NCI-H2227 treated with DMSO at 0.1 percent for 48 hours (cell line): ENCODE data around the gene TRAPPC5.

Experiments
- DNase-seq: peaks from one replicate; lab custom pipeline; 2025; lab: John Stamatoyannopoulos, UW

The TRAPPC5 gene

DNA sequence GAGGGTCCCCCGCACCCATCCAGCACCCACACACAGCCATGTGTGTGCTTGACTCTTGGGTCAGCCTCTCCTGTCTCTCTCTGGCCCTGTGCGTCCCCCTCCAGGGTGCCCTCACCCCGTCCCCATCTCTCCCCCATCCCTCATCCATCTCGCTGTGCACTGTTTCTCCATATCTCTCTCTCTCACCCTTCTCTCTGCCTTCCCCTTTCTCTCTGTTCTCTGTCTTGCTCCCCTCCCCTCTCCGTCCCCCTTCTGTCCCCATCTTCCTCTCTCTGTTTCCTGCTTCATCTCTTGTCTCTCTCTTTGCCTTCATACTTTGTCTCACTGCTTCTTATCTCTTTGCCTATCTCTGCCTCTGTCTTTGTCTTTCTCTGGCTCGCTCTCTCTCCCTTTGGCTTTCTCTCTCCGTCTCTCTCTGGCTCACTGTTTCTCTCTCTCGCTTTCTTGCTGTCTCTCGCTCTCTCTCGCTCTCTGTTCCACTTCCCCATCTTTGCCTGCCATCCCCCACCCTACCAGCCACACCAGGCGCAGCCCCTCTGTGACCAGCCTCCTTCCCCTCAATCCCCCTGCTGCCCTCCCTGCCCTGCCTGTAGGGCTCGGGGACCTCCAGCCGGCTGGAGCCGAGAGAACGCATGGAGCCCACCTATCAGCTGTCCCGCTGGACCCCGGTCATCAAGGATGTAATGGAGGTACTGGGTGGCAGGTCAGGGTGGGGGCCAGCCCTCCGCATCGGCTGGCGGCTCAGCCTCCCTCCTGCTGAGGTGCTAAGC, 34.8 kb upstream of the TRAPPC5 start:
- DNase-seq: no peak

DNA sequence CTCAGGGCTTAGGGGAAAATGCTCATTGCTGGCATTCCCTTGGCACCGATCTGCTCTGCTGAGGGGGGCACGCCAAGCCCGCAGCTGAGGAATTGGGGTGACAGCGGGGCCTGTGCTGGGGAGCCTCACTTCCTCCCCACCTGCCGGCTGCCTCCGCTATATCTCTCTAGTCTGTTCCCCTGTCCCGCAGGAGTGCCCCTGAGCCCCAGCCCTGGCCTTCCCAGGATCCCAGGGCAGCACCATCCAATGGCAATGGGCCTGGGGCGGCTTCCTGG, 34.3 kb upstream of the TRAPPC5 start:
- no peak for DNase-seq

DNA sequence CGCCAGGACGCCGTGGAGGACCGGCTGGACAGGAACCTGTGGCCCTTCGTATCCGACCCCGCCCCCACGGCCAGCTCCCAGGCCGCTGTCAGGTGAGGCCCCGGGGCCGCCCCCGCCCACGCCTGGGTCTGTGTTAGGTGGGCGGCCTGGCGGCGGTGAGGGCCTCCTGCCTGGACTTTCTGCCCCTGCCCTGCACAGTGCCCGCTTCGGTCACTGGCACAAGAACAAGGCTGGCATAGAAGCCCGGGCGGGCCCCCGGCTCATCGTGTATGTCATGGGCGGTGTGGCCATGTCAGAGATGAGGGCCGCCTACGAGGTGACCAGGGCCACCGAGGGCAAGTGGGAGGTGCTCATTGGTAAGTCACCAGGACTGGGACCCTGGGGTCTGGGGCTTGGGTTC, 33.5 kb upstream of the TRAPPC5 start:
- no peak for DNase-seq

DNA sequence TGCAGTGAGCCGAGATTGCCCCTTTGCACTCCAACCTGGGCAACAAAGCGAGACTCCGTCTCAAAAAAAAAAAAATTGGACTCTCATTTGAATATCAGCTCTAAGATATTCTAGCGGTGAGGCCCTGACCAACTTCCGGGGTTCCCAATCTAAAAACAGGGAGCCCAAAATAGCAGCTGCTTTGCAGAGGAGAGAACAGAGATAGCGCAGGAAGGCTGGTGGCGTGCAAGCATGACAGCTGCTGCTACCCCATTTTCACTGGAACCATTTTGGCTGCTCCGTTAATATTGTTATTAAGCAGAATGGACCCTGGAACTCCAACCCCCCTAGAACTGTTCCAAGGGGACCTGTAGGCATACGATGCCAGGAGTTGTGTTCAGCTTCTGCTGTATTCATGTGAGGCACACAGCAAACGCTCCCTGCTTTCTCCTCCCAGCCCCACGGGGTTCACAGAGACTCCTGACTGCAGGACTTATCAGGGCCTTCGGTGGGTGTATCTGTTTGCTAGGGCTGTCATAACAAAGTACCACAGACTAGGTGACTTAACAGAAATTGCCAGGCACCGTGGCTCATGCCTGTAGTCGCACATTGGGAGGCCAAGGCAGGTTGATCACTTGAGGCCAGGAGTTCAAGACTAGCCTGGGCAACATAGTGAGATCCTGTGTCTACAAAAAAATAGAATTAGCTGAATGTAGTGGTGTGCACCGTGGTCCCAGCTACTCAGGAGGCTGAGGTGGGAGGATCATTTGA, 32.2 kb upstream of the TRAPPC5 start:
- DNase-seq: no peak

DNA sequence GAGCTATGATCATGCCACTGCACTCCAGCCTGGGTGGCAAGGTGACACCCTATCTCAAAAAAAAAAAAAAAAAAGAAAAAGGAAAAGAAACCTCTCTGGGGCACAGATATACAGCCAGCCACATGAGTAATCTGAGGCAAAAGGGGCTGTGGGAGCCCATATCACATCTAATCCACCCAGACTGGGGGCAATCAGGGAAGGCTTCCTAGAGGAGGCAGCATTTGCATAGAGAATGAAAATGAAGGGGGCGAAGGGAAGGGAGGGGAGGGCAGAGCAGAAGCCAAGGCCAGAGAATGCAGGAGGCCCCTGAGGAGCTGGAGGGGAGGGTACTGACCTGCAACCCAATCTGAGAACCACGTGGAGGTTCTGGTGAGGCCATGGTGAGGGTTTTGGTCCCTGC, 30.5 kb upstream of the TRAPPC5 start:
- DNase-seq: no peak

DNA sequence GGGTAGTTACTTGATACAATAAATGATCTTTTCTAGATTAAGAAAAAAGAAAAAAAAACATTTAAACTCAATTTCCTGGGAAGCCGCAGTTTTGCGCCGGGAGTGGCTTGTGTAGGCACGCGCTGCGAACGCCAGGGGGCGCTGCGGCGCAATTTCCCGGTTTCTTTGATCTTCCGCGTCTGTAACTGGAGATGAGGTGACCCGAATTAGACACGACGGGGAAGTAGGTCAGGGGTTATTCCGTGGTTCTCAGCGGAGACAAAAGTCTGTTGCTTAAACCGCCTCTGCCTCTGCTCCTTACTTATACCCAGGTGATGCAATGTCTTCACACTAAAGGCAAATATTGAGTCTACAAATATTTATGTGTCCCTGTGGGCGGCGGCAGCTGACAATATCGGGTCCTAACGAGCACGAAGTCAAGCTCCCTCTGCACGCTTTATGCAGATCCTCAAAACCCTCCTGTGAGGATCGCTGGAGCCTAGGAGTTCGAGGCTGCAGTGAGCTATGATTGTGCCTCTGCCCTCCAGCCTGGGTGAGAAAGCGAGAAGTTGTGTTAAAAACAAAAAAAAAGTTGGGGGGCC, 28.5 kb upstream of the TRAPPC5 start:
- DNase-seq: peak; percentile 46

DNA sequence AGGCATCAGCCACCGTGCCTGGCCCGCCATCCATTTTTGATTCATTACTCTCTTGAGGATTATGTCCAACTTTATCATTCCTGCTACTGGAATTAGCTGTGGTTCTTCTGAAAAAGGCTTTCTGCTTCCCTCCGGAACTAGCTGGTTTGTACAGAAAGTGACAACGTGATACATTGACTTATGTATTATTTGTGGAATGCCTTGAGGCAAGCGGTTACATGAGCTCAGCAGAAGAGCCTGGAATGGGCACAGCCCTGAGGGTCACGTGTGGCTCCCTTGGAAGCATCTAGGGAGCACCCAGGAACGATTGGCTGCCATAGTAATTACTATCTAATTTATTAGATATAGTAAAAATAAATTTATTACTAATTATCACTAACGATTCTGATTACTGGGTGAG, 26.2 kb upstream of the TRAPPC5 start:
- no peak for DNase-seq

DNA sequence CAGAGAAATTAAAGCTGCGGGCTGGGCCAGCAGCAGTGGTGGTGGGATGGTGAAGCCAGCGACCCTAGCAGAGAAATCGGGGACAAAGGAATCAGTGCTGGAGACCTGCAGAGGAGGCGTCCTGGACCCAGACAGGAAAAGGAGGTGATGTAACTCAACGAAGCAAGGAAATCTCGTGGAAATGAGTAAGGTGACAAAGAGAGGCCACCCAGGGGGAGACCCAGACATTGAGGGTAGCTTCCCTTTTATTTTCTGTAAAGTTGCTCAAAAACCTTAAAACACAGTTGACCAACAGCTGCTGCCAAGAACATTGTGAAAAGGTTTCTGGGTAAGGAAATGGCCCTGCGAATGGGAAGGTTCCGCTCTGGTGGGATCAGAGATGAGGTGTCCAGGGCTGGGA, 25.1 kb upstream of the TRAPPC5 start:
- no peak for DNase-seq

DNA sequence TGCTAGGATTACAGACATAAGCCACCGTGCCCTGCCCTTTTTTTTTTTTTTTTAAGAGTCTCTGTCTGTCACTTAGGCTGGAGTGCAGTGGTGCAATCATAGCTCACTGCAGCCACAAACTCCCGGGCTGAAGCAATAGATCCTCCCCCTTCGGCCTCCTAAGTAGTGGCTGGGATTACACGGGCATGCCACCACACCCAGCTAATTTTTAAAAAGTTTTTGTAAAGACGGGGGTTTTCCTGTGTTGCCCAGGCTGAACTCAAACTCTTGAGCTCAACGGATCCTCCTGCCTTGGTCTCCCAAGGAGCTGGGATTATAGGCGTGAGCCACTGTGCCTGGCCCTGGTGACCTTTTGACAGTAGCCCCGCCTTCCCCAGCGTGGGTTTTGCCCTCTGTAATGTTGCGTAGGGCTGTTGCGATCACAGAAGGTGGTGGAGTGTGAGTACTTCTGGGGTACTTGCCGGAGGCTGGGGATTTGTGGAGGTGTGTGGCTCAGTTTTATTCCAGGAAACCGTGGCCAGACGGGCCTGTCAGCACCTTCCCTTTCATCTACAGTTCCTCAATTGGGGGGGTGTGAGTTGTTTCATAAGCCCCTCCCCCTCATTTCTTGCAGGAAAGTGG, 23.4 kb upstream of the TRAPPC5 start:
- DNase-seq: no peak

DNA sequence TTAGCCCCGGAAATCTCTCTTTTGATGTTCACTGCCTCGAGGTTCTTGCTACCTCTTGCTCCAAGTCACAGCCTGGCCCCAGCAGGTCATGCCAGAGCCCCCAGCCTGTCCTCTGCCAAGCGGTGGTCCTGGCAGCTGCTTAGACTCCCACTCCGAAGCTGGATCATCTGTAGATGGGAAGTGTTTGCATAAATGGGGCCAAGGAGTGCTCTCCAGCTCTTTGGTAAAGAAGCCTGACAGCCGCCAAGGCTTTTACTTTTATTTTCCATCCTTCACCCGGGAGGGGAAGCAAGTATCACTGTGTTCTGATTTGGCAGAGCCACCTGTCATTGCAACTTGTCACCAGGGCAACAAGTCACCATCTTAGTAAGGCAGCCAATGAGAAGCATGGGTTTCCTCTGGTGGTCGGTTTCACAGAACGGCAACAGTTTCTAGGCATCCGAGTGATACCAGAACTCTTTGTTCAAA, 22.4 kb upstream of the TRAPPC5 start:
- DNase-seq: peak; percentile 44

DNA sequence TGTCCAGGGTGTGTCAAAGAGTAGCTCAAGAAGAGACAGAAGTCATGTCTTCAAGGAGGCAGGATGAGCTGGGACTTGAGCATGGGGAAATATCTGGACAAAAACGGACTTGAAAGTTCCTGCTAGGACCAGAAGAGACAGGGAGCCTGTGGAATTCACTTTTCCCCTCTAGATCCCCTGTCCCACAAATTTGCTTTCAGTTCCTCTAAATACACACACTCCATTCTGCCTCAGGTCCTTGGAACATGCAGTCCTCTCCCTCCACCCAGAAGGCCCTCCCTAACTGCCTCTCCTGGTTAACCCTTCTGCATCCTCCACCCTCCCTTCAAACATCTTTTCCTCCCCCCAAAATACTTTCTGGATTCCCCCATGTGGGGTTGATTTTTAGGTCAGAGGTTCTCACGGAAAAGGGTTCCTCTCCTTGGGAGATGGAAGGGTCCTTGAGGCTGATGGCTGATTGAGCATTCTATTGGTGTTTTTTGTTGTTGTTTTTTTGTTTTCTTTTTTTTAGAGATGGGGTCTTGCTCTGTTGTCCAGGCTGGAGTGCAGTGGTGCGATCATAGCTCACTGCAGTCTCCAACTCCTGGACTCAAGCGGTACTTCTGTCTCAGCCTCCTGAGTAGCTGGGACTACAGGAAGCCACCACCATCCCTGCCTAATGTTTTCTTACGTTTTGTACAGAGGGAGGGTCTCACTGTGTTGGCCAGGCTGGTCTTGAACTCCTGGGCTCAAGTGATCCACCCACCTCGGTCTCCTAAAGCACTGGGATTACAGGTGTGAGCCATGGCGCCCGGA, 18.7 kb upstream of the TRAPPC5 start:
- no peak for DNase-seq

DNA sequence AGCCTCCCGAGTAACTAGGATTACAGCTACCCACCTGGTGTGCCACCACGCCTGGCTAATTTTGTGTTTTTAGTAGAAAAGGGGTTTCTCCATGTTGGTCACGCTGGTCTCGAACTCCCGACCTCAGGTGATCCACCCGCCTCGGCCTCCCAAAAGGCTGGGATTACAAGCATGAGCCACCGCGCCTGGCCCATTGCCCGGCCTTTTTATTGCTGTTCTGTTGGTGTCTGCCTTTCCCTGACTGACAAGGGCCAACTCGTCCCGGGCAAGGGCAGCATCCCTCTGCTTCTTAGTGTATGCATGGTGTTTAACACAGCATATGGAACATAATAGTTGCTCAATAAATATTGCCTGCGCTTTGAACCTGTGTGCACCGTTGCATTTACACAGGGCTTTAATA, 18.0 kb upstream of the TRAPPC5 start:
- DNase-seq: no peak

DNA sequence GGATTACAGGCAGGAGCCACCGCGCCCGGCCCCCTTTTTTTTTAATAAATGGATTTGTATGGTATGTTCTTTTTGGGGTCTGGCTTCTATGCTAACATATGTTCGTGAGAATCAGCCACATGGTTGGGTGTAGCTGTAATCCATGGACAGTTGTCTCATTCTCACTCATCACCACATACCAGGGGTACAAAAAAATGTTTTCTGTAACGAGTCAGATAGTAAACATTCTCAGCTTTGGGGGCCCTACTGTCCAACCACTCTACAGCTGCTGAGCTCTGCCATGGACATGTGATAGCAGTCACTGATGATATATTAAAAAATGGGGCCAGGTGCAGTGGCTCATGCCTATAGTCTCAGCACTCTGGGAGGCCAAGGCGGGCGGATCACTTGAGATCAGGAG, 16.9 kb upstream of the TRAPPC5 start:
- no peak for DNase-seq

DNA sequence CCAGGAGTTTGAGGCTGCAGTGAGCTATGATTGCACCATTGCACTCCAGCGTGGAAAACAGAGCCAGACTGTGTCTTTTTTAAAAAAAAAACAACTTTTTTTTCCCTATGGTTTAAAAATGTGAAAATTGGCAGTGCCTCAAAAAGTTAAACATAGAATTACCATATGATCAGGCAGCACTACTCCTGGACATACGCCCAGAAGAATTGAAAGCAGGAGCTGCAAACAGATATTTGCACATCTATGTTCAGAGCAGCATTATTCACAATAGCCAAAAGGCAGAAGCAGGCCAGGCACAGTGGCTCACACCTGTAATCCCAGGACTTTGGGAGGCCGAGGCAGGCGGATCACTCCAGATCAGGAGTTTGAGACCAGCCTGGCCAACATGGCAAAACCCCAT, 15.6 kb upstream of the TRAPPC5 start:
- DNase-seq: no peak

DNA sequence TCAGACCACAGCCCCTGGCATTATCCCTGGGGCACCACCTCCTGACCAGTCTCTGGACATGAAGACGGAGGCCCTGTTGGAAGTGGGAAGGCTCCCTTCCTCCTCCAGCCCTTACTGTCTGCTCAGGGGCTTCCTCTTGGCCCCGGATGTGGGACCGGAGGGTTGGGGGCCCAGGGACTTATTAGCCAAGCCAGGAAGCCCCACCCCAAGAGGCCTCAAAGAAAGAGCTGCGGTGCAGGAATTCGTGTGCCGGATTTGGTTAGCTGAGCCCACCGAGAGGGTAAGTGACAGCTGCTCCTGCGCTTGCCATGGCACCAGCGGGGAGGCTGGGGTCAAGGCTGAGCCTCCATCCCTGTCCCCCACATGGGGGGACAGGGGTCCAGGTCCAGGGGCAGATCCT, 11.8 kb upstream of the TRAPPC5 start, which contains the start of gene RETN:
Gene RETN (plus strand): TSS at position 208 of the 400 bp plus-strand sequence. CDS start 278 bp downstream, outside the sequence.
- DNase-seq: no peak

DNA sequence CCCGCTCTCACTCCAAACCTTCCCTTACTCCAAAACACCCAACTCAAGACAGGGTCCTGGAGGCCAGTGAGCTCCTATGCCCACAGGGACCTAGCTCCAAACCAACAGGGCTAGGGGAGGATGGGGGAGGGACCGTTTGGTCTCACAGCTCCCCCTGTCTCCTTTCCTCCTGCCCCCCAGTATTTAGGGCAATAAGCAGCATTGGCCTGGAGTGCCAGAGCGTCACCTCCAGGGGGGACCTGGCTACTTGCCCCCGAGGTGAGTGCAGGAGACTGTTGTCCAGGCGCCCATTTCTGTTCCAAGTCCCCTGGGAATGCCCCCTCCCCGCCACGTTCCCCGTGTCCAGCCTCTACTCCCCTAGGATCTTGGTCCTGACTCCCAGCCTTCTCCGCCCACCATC, 11.0 kb upstream of the TRAPPC5 start:
- no peak for DNase-seq

DNA sequence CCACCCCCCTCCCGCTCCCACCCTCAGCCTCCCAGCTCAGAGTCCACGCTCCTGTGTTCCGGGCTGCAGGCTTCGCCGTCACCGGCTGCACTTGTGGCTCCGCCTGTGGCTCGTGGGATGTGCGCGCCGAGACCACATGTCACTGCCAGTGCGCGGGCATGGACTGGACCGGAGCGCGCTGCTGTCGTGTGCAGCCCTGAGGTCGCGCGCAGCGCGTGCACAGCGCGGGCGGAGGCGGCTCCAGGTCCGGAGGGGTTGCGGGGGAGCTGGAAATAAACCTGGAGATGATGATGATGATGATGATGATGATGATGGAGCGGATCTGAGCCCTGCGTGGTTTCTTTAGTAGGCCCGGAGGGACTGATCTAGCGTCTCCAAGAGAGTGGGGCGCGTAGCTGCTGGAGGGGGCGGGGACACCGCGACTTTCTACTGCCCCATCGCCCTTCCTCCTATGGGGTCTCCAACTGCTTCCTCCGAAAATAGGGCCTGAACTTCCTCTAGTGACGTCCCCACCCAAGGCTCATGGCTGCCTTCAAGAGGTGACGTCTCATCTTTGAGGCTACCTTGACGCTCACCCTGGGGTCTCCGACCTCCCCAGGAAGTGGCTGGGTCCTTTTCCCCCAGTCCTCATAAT, 10.4 kb upstream of the TRAPPC5 start:
- DNase-seq: no peak

DNA sequence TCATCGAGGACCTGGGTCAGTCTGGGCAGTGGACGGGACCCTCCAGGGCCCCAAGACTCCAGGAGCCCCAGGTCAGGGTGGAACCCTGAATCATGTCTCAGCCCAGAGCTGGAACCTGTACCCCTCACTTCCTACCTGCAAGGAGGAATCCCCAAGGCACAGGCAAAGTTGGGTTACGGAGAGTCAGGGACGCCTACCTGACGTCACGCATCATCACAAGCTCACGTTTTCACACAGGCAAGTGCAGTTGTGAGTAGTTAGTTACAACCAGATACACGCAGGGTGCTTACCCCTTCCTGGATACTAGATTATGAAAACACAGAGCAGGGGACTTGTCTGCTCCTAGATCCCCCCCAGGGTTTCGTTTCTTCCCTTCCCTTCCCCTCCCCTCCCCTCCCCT, 9.8 kb upstream of the TRAPPC5 start:
- no peak for DNase-seq

DNA sequence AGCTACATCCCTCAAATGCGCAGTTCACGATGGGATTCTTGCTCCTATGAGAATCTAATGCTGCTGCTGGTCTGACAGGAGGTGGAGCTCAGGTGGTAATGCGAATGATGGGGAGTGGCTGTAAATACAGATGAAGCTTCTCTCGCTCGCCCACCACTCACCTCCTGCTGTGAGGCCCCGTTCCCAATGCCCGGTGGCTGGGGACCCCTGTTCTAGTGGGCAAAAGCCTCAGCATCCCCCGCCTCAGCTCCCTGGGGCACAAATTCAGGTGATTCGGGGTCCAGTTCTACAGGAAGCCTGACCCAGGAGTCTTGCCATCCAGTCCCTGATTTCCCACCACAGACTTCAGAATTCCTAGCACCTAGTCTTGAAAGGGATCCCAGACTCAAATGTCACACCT, 8.1 kb upstream of the TRAPPC5 start:
- DNase-seq: no peak

DNA sequence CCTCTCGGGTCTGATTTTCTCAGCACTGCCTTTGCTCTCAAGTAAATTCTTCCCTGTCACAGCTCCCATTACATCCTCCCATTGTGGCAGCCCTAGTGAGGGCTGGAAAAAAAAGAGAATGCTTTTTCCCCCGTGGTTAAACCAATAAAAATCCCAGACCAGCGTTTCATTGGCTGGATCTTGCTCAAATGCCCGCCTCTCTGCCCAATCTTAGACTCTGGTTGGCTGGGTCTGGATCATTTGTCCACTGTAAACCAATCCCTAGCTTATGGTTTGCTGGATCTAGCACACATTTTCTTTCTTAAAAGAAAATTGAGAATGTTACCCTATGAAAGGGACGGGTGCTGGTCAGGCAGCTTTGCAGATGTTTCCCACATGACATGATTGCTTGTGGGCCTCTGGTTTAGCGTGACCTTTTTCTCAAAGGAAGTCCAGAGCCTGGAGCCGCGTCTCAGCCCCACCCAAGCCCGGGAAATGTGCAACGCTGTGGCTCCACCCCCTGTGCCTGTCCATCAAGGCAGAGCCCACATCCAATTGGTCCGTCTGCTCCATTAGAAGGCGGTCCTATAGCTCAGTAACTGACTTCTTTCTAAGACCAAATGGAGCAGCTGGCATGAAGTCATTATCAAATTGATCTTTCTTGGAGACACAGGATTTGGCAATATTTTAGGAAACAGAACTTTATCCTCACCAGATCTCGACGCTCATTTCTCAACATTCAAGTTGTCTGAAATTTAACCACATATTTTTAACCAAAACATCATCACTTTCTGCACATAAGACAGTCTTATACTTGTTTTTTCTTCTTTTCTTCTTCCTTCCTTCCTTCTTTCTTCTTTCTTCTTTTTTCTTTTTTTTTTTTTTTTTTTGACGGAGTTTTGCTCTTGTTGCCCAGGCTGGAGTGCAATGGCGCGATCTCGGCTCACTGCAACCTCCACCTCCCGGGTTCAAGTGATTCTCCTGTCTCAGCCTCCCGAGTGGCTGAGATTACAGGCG, 6.3 kb upstream of the TRAPPC5 start:
- DNase-seq: no peak
